Measurements from ENCODE around the gene SCN2A. TPM values are rescaled to one million over a fixed set of nuclear protein-coding genes. Genes with fewer than 3 reads are reported as not detected.

Gene SCN2A
- total and polyA plus RNA-seq, 9 of the 15 experiments (the other 6 are each of a cell fraction or from before 2014, with no cell fraction given) = 0.08 to 0.69 (median 0.31) TPM; not detected in 1

DNA sequence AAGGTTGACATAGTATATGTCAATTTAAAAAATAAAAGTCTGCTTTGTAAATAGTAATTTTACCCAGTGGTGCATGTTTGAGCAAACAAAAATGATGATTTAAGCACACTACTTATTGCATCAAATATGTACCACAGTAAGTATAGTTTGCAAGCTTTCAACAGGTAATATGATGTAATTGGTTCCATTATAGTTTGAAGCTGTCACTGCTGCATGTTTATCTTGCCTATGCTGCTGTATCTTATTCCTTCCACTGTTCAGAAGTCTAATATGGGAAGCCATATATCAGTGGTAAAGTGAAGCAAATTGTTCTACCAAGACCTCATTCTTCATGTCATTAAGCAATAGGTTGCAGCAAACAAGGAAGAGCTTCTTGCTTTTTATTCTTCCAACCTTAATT is 151.7 kb downstream of the SCN2A start:
- CTCF ChIA-PET (ENCODE audit: low intra/inter-chr PET ratio) = interaction anchor here (0.6 kb wide), 1 partner anchor 643 kb away, joined by 3 read pairs; no protein-coding TSS in a partner anchor
- H3K27ac ChIP-seq (ENCODE audit: extremely low read depth, low read depth, low read length) = no peak overlapping the region
- H2AFZ ChIP-seq (ENCODE audit: low read depth, low read length) = no peak overlapping the region
- intact Hi-C loops (cut with micrococcal nuclease) = no loop called here
- in situ Hi-C loops (cut with MboI) = no loop called here
- H3K79me2 ChIP-seq (ENCODE audit: control insufficient read depth, insufficient read depth, low read length) = no peaks in the 10 kb centered on the region
- no peaks in the 10 kb centered on the region for H3K9me3 ChIP-seq (replicated peaks; ENCODE audit: control insufficient read depth, insufficient read depth, low read depth, low read length)
- no peaks in the 10 kb centered on the region for H3K4me1 ChIP-seq (replicated peaks in 1 of 2; ENCODE audit: control insufficient read depth in 2 of 2, insufficient read depth in 2 of 2, low read length in 2 of 2)
- TF ChIP-seq NFRKB (IDR thresholded peaks at IDR 0.05; ENCODE audit: low read depth) = no peak
- TF ChIP-seq, protein P1, sequence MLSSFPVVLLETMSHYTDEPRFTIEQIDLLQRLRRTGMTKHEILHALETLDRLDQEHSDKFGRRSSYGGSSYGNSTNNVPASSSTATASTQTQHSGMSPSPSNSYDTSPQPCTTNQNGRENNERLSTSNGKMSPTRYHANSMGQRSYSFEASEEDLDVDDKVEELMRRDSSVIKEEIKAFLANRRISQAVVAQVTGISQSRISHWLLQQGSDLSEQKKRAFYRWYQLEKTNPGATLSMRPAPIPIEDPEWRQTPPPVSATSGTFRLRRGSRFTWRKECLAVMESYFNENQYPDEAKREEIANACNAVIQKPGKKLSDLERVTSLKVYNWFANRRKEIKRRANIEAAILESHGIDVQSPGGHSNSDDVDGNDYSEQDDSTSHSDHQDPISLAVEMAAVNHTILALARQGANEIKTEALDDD (IDR thresholded peaks at IDR 0.05) = no peak
- no peak for TF ChIP-seq TCF7L2 (IDR thresholded peaks at IDR 0.05; ENCODE audit: low read depth, low read length)
- no peak overlapping the region for H3K4me3 ChIP-seq
- no TSS peak for BruUV-seq (replicated peaks)
- no peak overlapping the region for H3K4me2 ChIP-seq (ENCODE audit: insufficient read depth, low read length)
- H3K36me3 ChIP-seq (ENCODE audit: control insufficient read depth, insufficient read depth, low read length) = no peaks in the 10 kb centered on the region
- no peaks in the 10 kb centered on the region for H4K20me1 ChIP-seq (replicated peaks; ENCODE audit: control insufficient read depth, insufficient read depth, low read length)
- ATAC-seq (no peak), FAIRE-seq (no peak), DNase-seq (ENCODE audit: extremely low read depth in 1 of 4, low spot score in 3 of 4) (no peak)
- POLR2A ChIA-PET = no interaction called here
- H3K27me3 ChIP-seq (ENCODE audit: control insufficient read depth in 2 of 2, insufficient read depth in 2 of 2, low read length in 2 of 2) = no peaks in the 10 kb centered on the region
- H3K9ac ChIP-seq (ENCODE audit: insufficient read depth in 1 of 2, low read depth in 2 of 2, low read length in 2 of 2) = no peak overlapping the region
- no peaks in the 10 kb centered on the region for H3K9me1 ChIP-seq (ENCODE audit: control insufficient read depth, insufficient read depth, low read length)

DNA sequence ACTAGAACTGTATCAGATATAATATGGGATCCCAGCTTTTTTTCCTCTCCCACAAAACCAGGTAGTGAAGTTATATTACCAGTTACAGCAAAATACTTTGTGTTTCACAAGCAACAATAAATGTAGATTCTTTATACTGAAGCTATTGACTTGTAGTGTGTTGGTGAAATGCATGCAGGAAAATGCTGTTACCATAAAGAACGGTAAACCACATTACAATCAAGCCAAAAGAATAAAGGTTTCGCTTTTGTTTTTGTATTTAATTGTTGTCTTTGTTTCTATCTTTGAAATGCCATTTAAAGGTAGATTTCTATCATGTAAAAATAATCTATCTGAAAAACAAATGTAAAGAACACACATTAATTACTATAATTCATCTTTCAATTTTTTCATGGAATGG is 152.6 kb downstream of the SCN2A start:
- DNase-seq (ENCODE audit: extremely low read depth in 1 of 4, low spot score in 3 of 4) (no peak), FAIRE-seq (no peak), ATAC-seq (no peak)
- Histone ChIP-seq H3K9ac (ENCODE audit: insufficient read depth in 1 of 2, low read depth in 2 of 2, low read length in 2 of 2) (no peak overlapping the region), H2AFZ (ENCODE audit: low read depth, low read length) (no peak overlapping the region), H3K9me3 (replicated peaks; ENCODE audit: control insufficient read depth, insufficient read depth, low read depth, low read length) (no peaks in the 10 kb centered on the region), H3K36me3 (ENCODE audit: control insufficient read depth, insufficient read depth, low read length) (no peaks in the 10 kb centered on the region), H3K27me3 (ENCODE audit: control insufficient read depth in 2 of 2, insufficient read depth in 2 of 2, low read length in 2 of 2) (no peaks in the 10 kb centered on the region), H3K4me2 (ENCODE audit: insufficient read depth, low read length) (no peak overlapping the region), H3K27ac (ENCODE audit: extremely low read depth, low read depth, low read length) (no peak overlapping the region), H4K20me1 (replicated peaks; ENCODE audit: control insufficient read depth, insufficient read depth, low read length) (no peaks in the 10 kb centered on the region), H3K4me3 (no peak overlapping the region), H3K4me1 (replicated peaks in 1 of 2; ENCODE audit: control insufficient read depth in 2 of 2, insufficient read depth in 2 of 2, low read length in 2 of 2) (no peaks in the 10 kb centered on the region), H3K9me1 (ENCODE audit: control insufficient read depth, insufficient read depth, low read length) (no peaks in the 10 kb centered on the region), H3K79me2 (ENCODE audit: control insufficient read depth, insufficient read depth, low read length) (no peaks in the 10 kb centered on the region)
- 5% methylated on average over 2 of the region's 2 CpGs for WGBS (ENCODE audit: insufficient coverage, low coverage, missing lambda C conversion rate)
- POLR2A ChIA-PET = no interaction called here
- intact Hi-C loops (cut with micrococcal nuclease) = no loop called here
- in situ Hi-C loops (cut with MboI) = no loop called here
- TF ChIP-seq, protein P2, sequence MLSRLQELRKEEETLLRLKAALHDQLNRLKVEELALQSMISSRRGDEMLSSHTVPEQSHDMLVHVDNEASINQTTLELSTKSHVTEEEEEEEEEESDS (CRISPR knock-in tag; IDR thresholded peaks at IDR 0.05) = no peak
- TF ChIP-seq HCFC1 (IDR thresholded peaks at IDR 0.05; ENCODE audit: low read depth, low read length) = no peak
- TF ChIP-seq MTF1 (CRISPR knock-in tag; IDR thresholded peaks at IDR 0.05; ENCODE audit: borderline replicate concordance) = no peak
- TF ChIP-seq SP1 (CRISPR knock-in tag; IDR thresholded peaks at IDR 0.05) = no peak
- no peak for TF ChIP-seq ZNF282 (CRISPR knock-in tag; IDR thresholded peaks at IDR 0.05)
- TF ChIP-seq XRCC4 (IDR thresholded peaks at IDR 0.05; ENCODE audit: extremely low read depth, insufficient read depth, insufficient read length) = no peak
- no peak for TF ChIP-seq BRD4 (IDR thresholded peaks at IDR 0.05)
- TF ChIP-seq CAMTA2 (CRISPR knock-in tag; conservative IDR thresholded peaks at IDR 0.05) = no peak
- TF ChIP-seq NCOA1 (IDR thresholded peaks at IDR 0.05; ENCODE audit: low read depth) = no peak
- TF ChIP-seq ZBTB1 (CRISPR knock-in tag; IDR thresholded peaks at IDR 0.05; ENCODE audit: borderline replicate concordance, low read depth) = no peak
- TF ChIP-seq, protein P3, sequence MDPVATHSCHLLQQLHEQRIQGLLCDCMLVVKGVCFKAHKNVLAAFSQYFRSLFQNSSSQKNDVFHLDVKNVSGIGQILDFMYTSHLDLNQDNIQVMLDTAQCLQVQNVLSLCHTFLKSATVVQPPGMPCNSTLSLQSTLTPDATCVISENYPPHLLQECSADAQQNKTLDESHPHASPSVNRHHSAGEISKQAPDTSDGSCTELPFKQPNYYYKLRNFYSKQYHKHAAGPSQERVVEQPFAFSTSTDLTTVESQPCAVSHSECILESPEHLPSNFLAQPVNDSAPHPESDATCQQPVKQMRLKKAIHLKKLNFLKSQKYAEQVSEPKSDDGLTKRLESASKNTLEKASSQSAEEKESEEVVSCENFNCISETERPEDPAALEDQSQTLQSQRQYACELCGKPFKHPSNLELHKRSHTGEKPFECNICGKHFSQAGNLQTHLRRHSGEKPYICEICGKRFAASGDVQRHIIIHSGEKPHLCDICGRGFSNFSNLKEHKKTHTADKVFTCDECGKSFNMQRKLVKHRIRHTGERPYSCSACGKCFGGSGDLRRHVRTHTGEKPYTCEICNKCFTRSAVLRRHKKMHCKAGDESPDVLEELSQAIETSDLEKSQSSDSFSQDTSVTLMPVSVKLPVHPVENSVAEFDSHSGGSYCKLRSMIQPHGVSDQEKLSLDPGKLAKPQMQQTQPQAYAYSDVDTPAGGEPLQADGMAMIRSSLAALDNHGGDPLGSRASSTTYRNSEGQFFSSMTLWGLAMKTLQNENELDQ (CRISPR knock-in tag; IDR thresholded peaks at IDR 0.05; ENCODE audit: borderline replicate concordance) = no peak
- TF ChIP-seq ZFP36 (IDR thresholded peaks at IDR 0.05; ENCODE audit: low read depth, low read length, partially characterized antibody) = no peak
- CTCF ChIA-PET (ENCODE audit: low intra/inter-chr PET ratio) = no interaction called here
- BruUV-seq (replicated peaks) = no TSS peak
